K562 (cell line): Measurements from ENCODE around the gene RMND5B. TPM values are rescaled to one million over a fixed set of nuclear protein-coding genes. Genes with fewer than 3 reads are reported as not detected.

Experiments used
- BRD9 ChIP-seq: fragments of 450-650 bp; IDR thresholded peaks from 2 replicates; pipeline ENCODE4 v1.6.1; 2018; ENCODE audit warnings: low read depth; ENCODE audit not compliant: partially characterized antibody
- C11orf30 ChIP-seq: fragments of 450-650 bp; IDR thresholded peaks from 2 replicates; pipeline ENCODE4 v1.6.1; 2016; ENCODE audit warnings: low read depth, mild to moderate bottlenecking
- GATAD2A ChIP-seq: fragments of 450-650 bp; IDR thresholded peaks from 2 replicates; pipeline ENCODE4 v1.6.1; 2017
- GTF2E2 ChIP-seq: fragments of 200-800 bp; sonication (Bioruptor generic); IDR thresholded peaks from 2 replicates; pipeline ENCODE4 v1.6.1; 2016; ENCODE audit warnings: missing genetic modification characterization, missing compliant biosample characterization
- NEUROD1 ChIP-seq: fragments of 150-350 bp; IDR thresholded peaks from 2 replicates; pipeline ENCODE4 v1.6.1; 2014; ENCODE audit warnings: borderline replicate concordance, low read length, low read depth; ENCODE audit not compliant: partially characterized antibody
- NR1H2 ChIP-seq: sonication (generic); formaldehyde crosslinking; IDR thresholded peaks from 2 replicates; pipeline ENCODE4 v1.4.0; 2020; ENCODE audit warnings: mild to moderate bottlenecking, missing genetic modification reagents
- NR4A1 ChIP-seq, 2 experiments: fragments of 250-450 bp in 1 of 2; fragments of 450-650 bp in 1 of 2; sonication (Bioruptor Pico) in 1 of 2; IDR thresholded peaks; 2 replicates each; pipeline versions ENCODE4 v1.4.0 to v1.6.1; 2016 to 2020; ENCODE audit warnings: mild to moderate bottlenecking in 2 of 2, missing compliant biosample characterization in 1 of 2, missing genetic modification characterization in 1 of 2, moderate library complexity in 1 of 2
- PML ChIP-seq: IDR thresholded peaks from 2 replicates; pipeline ENCODE4 v1.6.1; 2012; ENCODE audit warnings: low read length, inconsistent platforms
- POLR2B ChIP-seq: fragments of 450-650 bp; IDR thresholded peaks from 2 replicates; pipeline ENCODE4 v1.6.1; 2018; ENCODE audit warnings: low read depth; ENCODE audit not compliant: partially characterized antibody
- PRMT5 ChIP-seq: sonication (generic); formaldehyde crosslinking; IDR thresholded peaks from 2 replicates; pipeline ENCODE4 v1.5.0; 2020; ENCODE audit warnings: missing genetic modification reagents
- RB1 ChIP-seq: fragments of 450-650 bp; IDR thresholded peaks from 2 replicates; pipeline ENCODE4 v1.6.1; 2017; ENCODE audit warnings: low read depth, mild to moderate bottlenecking
- RBM25 ChIP-seq: fragments of 200-400 bp; formaldehyde crosslinking; IDR thresholded peaks from 2 replicates; pipeline ENCODE4 v1.6.1; 2018; ENCODE audit warnings: low read length, low read depth, moderate library complexity; ENCODE audit not compliant: severe bottlenecking
- TFAM ChIP-seq: fragments of 250-450 bp; sonication (Bioruptor Pico); conservative IDR thresholded peaks from 2 replicates; pipeline ENCODE4 v1.5.0; 2021; ENCODE audit warnings: mild to moderate bottlenecking, moderate library complexity
- UBTF ChIP-seq, 2 experiments: IDR thresholded peaks; 2 replicates each; pipeline ENCODE4 v1.6.1; 2012; ENCODE audit warnings: improper control_type of control experiment in 2 of 2, low read depth in 2 of 2, low read length in 2 of 2, borderline replicate concordance in 1 of 2
- ZNF143 ChIP-seq: sonication (generic); formaldehyde crosslinking; IDR thresholded peaks from 2 replicates; pipeline ENCODE4 v1.9.0; 2022; ENCODE audit warnings: mild to moderate bottlenecking, missing genetic modification reagents
- polyA plus RNA-seq, 8 experiments: library from polyadenylated mRNA; depleted of rRNA in 4 of 8; stranded (reverse) in 5 of 8; unstranded in 3 of 8; fragments of >200 nt; fragmentation: Nextera tagmentation in 2 of 8; fragmentation: Illumina TruSeq in 1 of 8; extraction: Ambion mirVana in 2 of 8; extraction: Trizol in 1 of 8; gene quantifications; 2 replicates each; pipeline versions ENCODE4 v1.2.1 to v1.2.3, GENCODE V29; 2011 to 2014; ENCODE audit warnings: inconsistent platforms in 1 of 8, missing spikeins in 1 of 8
- total RNA-seq, 7 experiments: library from RNA; depleted of rRNA in 6 of 7; stranded (reverse); fragments of >200 nt in 6 of 7; fragmentation: Illumina TruSeq in 2 of 7; extraction: Trizol in 2 of 7; gene quantifications; 2 replicates each; pipeline versions ENCODE4 v1.2.1 to v1.2.3, GENCODE V29; 2011 to 2021; ENCODE audit warnings: low replicate concordance in 1 of 7
- TF ChIP-seq, protein P1 (sequence below): sonication (generic); formaldehyde crosslinking; IDR thresholded peaks from 2 replicates; pipeline ENCODE4 v1.5.0; 2020; ENCODE audit warnings: missing genetic modification reagents

Gene RMND5B
- total and polyA plus RNA-seq, 9 of the 15 experiments (the other 6 are each of a cell fraction or from before 2014, with no cell fraction given): 2.6 to 57.0 (median 28.3) TPM

DNA sequence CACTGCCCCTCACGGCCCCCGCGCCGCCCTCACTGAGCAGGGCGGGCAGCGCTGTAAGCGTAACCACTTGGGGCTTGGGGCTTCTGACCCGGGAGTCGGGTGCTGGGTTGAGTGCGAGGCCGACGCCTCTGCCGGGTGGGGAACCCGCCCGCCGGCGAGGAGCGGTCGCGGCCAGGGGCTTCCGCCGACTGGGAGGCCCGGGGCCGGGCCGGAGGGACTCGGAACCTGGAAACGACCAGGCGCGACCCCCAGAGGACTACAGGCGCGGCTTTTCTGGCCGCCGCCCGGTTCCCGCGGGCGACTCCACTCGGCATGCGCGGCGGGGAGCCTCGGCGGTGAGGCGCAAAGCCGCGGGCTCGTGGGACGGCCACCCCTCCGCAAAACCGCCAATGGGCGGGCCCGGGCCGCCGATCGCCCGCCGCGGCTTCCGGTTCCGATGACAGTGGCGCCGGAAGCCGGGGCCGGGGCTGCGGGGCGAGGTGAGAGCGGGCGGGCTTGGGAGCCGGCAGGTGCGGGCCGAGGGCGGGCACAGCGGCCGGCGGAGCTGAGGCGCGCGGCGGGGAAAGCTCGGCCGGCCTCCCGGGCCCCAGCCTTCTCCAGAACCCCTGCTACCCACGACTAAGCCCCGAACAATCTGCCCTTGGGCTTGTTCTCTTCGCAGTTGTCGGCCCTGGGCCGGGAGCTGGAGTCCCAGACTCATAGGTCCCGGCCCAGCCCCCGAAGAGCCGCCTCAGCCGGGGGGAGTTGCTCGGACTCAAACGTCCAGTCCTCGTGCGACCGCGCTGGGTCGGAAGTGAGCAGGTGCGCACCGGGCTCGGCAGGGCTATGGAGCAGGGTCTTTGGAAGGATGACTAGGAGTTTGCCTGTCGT lies at the start of gene RMND5B (continued):
- TF ChIP-seq PRMT5 (CRISPR knock-in tag) (0 out of 2 replicates have a peak, but pooled peaks have one; percentile 33), TFAM (no peak), GTF2E2 (tag) (peak; percentile 94), C11orf30 (0 out of 2 replicates have a peak, but pooled peaks have one; percentile 3), POLR2B (peak; percentile 77), NR1H2 (CRISPR knock-in tag) (no peak), ZNF143 (CRISPR knock-in tag) (no peak), NR4A1 (CRISPR knock-in tag; IDR thresholded peaks at IDR 0.05) (no peak), NR4A1 (tag; IDR thresholded peaks at IDR 0.05) (no peak), BRD9 (no peak), RBM25 (peak; percentile 66), NEUROD1 (peak; percentile 69), PML (no peak), GATAD2A (0 out of 2 replicates have a peak, but pooled peaks have one; percentile 65), UBTF (IDR thresholded peaks at IDR 0.05; ENCODE audit: borderline replicate concordance in 1 of 2, low read depth in 2 of 2, low read length in 2 of 2) (peak in 1 of 2 experiments; percentile 64; a peak in 1 of 4 replicates), RB1 (peak; percentile 98)
- TF ChIP-seq, protein P1, sequence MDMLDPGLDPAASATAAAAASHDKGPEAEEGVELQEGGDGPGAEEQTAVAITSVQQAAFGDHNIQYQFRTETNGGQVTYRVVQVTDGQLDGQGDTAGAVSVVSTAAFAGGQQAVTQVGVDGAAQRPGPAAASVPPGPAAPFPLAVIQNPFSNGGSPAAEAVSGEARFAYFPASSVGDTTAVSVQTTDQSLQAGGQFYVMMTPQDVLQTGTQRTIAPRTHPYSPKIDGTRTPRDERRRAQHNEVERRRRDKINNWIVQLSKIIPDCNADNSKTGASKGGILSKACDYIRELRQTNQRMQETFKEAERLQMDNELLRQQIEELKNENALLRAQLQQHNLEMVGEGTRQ (CRISPR knock-in tag): no peak
